Activated T-cell treated with anti-CD3 and anti-CD28 coated beads, Interleukin-2, amount 50 U/mL, for 48 hours (primary cell): ENCODE data around the gene AP3B2.
"Not testable (repeated sequence)": the region's sequence is repeated elsewhere in the genome, so short reads cannot be mapped to it uniquely, and the experiment has no call there.

Experiments used
- DNase-seq, 2 experiments: peaks; one replicate each; pipeline ENCODE4 v3.0.0-alpha.2; 2020

Gene AP3B2

GRCh38 chr15:82709421-82710207 lies at the start of gene AP3B2:
Gene AP3B2 (minus strand): TSS chr15:82709875. CDS start chr15:82709706, 169 bp downstream.
- DNase-seq, result peak; percentile 82 to 84

DNA sequence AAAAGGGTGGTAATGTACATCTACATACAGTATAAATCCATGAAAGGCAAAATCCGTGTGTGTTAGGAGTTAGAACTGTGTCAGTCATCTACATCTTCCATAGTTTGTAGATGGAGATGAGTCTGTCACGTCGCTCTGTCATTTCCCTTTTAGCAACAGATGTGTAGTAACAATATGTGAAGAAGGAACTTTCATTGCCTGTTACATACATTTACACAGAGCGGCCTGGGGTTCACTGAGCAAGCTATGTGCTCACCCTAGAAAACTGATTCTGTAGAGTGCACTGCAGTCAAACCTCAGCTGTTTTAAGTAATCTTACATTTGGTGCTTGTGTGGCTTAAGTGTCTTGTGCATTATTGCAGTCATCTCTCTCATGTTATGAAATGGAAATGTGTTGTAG lies 41.6 kb upstream of the AP3B2 start:
- DNase-seq, result no peak

DNA sequence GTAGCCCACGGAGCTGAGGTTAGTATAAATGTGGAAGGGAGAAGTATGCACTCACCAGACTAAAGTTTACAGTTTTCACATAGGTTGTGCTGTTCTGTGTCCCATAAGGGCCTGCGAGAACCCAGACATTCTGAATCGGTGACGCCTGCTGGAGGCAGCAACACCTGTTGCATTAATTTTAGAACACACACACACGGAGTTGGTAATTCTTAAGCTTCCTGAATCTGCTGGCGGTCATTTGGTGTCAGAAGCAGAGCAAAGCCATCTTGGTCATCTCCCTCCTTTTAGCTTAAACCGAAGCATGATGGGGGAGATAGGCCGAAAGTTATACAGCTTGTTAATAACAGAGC lies 41.1 kb upstream of the AP3B2 start:
- no peak for DNase-seq

DNA sequence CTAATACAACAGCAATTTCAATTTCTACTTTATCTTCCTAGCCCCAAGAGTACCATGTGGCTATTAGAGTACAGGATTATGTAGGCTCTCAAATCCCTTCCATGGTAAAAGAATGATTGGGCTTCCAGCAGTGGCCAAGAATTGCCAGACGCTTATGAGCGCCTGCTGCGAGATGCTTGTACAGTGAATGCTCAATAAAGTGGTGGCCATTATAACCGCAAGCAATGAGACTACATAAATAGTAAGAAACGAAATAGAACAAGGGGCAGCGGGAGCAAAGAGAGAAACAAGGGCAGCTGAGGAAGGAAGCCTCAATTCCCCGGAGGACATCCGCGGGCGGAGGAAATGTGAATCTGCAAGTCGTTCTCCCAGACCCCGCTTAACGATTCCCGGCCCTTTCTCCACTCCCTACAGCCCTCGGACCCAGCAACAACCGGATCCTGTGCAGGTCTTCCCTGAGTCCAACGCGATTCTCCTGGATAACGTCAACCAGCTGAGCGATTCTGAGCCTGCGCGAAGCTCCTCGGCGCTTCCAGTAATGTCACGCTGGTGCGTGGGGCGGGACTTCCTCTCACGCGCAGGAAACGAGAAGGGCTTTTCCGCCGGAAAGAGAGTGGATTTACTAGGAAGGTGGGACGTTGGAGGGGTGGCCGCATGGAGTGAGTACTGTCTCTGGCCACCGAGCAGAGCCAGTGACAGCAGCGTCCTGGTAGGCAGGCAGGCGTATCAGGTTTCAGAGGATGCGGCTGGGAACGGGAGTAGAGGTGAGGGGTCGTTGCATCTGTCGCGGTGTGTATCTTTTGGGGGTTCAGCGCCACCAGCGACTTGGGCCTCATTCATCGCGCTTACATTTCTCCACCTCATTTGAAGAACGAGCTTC lies 40.5 kb upstream of the AP3B2 start:
- peak; percentile 88 to 90 for DNase-seq

DNA sequence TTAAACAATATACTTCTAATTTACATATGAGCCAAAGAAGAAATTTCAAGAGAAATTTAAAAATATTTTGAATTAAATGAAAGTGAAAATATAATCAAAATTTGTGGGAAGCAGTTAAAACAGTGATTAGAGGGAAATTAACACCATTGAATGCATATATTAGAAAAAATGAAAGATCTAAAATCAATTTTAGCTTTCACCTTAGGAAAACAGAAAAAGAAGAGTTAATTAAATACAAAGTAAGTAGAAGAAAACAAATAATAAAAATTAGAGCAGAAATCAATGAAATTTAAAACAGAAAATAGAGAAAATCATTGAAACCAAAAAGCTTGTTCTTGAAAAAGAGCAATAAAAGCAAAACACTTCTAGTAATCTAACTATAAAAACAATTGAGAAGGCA lies 38.6 kb upstream of the AP3B2 start:
- no peak for DNase-seq

GRCh38 chr15:82743810-82744209 lies 34.1 kb upstream of the AP3B2 start:
- DNase-seq, result no peak

- no peak for DNase-seq
Measured at GRCh38 chr15:82742134-82742533, 32.5 kb upstream of the AP3B2 start.

DNA sequence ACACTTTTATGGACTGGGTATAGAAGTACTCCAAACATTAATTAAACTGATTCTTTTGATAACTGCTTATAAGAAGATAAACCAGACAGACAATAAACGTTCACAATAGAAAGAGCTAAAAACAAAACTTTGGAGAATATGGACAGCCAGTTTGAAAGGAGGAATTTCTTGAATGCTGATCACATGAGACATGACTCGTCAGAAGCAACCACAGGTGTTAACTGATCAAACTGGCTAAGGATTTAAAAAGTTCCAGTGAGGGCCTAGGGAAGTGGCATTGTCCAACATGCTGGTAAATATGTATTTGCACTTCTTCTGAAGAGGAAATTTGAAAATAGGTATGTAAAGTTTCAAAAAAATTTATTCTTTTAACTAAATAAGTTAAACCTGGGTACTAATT lies 29.4 kb upstream of the AP3B2 start:
- no peak for DNase-seq

DNA sequence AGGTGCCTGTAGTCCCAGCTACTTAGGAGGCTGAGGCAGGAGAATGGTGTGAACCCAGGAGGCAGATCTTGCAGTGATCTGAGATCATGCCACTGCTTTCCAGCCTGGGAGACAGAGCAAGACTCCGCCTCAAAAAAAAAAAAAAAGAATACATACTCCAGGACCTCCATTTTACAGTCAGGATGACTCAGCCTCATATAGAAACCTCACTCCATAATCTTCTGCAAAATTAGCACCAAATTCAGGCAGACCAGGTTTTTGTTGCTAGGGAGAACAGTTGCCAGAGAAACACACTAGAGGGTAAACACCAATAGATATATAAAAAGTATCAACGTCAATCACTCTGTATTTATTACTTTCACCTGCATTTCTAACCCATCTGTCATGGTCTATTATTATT lies 28.3 kb upstream of the AP3B2 start:
- DNase-seq, result no peak

DNA sequence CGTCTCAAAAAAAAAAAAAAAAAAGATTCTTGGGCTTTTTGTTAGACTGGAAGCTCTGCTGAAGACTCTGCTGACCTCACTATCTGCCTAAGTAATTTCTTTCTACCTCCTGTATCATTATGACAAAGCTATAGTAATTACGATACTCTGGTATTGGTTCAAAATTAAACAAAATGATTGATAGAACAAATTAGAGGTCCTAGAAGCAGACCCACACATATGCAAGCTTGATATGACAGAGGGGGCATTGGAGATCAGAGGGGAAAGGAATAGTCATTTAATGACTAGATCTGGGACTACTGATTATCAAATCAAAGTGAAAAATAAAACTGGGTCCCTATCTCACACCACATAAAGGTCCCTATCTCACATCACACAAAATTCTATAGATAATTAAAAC lies 21.9 kb upstream of the AP3B2 start:
- DNase-seq, result no peak

GRCh38 chr15:82730022-82730530 lies 20.4 kb upstream of the AP3B2 start:
- no peak for DNase-seq

DNA sequence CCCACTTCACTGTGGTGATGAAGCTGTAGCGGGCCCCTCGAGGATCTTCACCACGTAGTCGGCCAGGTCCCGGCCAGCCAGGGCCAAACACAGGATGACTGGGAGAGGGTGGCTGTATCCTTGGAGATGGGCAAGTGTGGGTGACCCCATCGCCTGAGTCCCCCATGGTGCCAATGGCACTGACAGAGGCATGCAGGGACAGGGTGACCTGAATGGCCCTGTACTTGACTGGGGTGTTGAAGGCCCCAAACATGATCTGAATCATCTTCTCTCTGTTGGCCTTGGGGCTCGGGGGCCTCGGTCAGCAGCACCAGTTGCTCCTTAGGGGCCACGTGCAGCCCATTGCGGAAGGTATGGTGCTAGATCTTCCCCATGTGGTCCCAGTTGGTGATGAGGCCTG lies 17.1 kb upstream of the AP3B2 start:
- DNase-seq, result no peak

GRCh38 chr15:82715003-82715402 lies 5.3 kb upstream of the AP3B2 start:
- DNase-seq, result no peak

GRCh38 chr15:82714016-82714415 lies 4.3 kb upstream of the AP3B2 start:
- DNase-seq, result no peak

- DNase-seq, result no peak
Measured at GRCh38 chr15:82712036-82712435, 2.4 kb upstream of the AP3B2 start.

GRCh38 chr15:82710926-82711490 lies 1.3 kb upstream of the AP3B2 start:
- DNase-seq, result no peak

DNA sequence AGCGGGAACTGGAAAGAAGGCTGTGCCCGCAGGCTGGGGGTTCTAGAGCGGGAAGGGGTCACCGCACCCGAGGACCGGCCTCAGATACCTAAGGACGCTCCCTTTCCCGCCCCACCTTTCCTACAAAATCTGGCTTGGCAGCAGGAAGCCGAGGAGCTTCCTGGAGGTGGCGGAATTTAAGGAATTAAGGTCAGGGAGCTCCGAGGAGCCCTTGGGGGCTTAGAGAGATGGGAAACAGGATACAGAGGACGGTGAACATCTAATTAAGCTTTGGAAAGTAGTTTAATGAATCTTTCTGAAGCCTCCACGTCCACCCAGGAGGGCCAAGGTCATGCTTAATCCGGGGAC lies 507 bp upstream of the AP3B2 start:
- no peak for DNase-seq

GRCh38 chr15:82709081-82709420 lies 624 bp downstream of the AP3B2 start:
- DNase-seq, result no peak

DNA sequence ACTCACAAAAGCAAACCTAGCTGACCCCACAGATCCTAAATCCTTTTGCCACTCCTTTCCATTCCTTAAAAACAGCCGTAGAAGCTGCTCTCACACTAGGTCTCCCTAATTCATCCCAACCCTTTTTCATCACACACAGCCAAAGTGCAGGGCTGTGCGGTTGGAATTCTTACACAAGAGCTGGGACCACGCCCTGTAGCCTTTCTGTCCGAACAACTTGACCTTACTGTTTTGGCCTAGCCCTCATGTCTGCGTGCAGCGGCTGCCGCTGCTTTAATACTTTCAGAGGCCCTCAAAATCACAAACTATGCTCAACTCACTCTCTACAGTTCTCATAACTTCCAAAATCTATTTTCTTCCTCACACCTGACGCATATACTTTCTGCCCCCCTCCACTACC lies 3.8 kb downstream of the AP3B2 start:
- not testable (repeated sequence) for DNase-seq

DNA sequence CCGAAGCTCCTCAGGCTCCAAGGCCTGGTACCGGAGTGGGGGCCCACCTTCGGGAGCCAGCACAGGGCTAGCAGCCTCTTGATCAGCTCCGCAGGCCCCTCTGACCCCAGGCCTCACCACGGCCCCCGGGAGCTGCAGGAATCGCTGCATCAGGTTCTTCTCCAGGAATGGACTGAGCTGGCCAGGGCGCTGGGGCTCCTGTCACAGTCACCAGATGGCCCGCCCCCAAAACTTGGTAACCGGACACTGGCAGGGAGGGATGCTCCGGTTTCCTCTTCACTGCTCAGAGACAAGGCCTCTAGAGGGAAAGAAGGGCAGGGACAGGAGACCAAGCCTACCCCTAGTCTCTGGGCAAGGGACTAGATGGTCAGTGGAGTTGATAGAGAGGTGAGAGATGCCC lies 9.9 kb downstream of the AP3B2 start:
- DNase-seq, result no peak

GRCh38 chr15:82698711-82699345 lies 10.8 kb downstream of the AP3B2 start:
- DNase-seq, result no peak

GRCh38 chr15:82697735-82698407 lies 11.8 kb downstream of the AP3B2 start:
- DNase-seq, result no peak

DNA sequence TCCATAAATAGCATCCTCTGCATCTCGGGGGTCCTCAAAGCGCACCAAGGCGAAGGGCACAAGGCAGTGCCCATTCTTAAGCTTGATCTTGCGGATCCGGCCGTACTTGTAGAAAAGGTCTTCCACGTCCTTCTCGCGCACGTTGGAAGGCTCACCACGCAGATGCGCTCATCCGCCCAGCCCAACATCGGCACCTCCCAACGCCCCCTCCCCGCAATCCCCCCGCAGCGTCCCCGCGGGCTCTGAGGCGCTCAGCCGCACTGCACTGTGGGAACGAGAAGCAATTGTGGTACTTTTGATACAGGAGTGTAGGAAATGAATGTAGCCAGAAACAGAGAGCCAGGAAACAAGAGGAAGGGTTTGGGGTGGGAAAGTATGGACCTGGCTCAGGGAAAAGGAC lies 17.5 kb downstream of the AP3B2 start:
- no peak for DNase-seq
